NK-92 treated with Interleukin-12 subunit alpha and Interleukin-12 subunit beta, amount 100 ng/mL, for 24 hours (cell line): ENCODE measurements around the gene AKIP1.
A peak's percentile ranks its signal among the peaks of the same experiment; 100 is the strongest.
"Not testable (repeated sequence)": the region's sequence is repeated elsewhere in the genome, so short reads cannot be mapped to it uniquely, and the experiment has no call there.

ENCODE experiments used
- DNase-seq: peaks from one replicate; lab custom pipeline; 2025; lab: John Stamatoyannopoulos, UW

Gene AKIP1

DNA sequence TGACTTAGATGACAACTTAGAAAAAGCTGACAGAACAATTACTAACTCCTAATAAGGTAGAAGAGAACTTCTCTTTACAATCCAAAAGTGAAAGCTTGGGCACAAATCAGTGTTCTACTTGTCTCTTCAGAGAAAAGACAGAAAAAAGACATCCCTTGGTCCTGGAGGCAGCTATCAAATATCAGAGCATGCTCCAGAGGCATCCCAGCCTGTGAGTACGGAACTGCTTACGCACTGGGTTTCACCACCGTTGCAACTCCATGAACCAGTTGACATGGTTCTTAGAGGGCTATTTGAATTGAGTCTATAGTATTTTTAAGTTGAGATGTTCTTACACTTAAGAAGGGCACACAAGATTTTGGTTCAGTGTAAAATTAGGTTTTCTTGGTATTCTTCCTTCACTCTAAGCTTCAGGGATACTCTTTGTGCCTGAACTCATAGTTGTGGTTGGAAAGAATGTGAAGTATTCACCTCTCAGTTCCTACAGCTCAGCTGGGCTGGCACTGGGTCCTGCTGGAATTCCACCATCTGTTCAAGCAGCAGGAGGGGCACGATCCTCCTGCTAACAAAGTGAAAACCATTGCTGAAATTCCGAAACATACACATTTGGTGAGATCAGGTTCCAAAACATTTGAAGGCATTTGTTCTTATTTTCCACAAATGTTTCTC is 6.3 kb downstream of the AKIP1 start:
- no peak for DNase-seq

- no peak for DNase-seq
Measured at GRCh38 chr11:8922691-8923090, 11.7 kb downstream of the AKIP1 start.

DNA sequence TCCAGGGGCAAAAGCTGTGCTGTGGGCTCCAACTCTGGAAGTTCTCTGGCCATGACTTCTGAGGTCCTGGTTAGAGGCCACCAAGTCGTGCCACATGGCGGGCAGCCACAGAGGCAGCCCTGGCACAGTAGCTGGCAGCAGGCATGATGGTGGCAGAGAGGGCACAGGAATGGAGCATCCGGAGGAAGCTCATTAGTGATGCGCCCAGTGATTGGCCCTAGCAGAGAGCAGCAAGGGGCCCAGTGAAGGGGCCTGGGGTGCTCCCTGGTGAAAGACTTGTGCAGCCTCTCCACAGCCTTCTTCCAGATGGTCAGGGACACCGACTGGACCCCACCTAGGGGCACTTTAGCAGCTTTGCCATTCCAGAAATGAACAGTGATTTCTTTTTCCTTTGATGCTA is 14.7 kb downstream of the AKIP1 start:
- DNase-seq, result no peak

DNA sequence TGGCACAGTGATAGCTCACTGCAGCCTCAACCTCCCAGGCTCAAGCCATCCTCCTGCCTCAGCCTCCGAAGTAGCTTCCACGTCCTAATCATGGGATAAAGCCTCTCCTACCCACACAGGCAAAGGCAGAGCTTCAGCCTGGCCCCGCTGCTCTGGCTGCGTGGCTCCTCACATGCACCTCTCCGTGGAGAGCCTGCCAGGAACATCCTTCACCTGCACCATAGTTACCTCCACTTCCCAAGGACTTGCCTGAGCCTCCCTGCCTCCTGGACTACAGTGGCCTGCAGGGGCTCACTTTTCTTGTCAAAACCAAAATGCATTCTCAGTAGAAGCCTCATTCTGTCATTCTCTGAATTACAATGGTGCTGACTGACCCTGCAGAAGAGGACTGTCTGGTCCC is 15.2 kb downstream of the AKIP1 start:
- DNase-seq, result no peak

- no peak for DNase-seq
Measured at GRCh38 chr11:8927233-8927632, 16.2 kb downstream of the AKIP1 start.

GRCh38 chr11:8928205-8928604 is 17.2 kb downstream of the AKIP1 start:
- DNase-seq, result no peak

DNA sequence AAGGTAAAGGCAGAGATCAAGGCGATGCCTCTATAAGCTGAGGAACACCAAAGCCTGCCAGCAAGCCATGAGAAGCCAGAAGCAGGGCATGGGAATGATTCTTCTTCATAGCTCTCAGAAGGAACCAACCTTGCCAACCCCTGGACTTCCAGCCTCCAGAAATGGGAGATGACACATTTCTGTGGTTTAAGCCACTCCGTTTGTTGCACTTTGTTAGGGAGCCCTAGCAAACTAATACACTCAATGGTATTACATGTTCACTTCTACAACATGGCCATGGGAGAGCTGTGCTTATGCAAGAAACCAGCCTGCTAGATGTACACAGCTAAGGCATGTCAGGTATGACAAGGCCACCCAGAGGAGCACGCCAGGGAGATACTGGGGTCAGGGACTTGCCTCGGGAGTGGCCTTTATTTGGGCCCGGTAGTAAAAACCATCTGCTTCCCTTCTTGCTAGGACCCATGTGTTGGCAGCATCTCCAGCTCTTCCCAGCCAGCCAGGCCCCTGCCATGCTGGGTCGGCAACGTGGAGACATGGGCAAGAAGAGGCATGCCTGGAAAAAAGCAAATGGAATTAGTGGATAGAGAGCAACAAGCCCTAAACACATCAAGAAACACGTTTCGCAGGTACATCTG is 18.1 kb downstream of the AKIP1 start:
- no peak for DNase-seq

GRCh38 chr11:8930456-8931175 is 19.6 kb downstream of the AKIP1 start:
- DNase-seq, result no peak

- DNase-seq, result no peak
Measured at GRCh38 chr11:8932564-8933180, 21.7 kb downstream of the AKIP1 start, which contains the start of gene C11orf16. Gene C11orf16, minus strand, starts transcription at chr11:8932947. Its CDS starts 639 bp downstream, at chr11:8932308.

DNA sequence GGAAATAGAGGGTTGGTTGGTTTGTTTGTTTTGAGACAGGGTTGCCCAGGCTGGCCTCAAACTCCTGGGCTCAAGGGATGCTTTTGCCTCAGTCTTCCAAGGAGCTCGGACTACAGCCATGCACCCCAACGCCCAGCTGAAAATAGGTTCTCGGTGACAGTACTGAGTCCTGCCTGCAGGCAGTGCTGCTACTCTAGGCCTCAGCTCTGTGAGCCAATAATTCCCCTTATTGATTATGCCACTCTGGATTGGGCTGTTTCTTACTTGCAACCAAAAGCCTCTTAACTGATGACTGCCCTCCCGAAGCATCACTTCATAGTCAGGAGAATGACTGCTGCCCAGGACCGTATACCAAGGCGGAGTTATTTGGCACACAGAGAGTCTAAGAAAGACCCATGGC is 22.9 kb downstream of the AKIP1 start:
- DNase-seq, result no peak

DNA sequence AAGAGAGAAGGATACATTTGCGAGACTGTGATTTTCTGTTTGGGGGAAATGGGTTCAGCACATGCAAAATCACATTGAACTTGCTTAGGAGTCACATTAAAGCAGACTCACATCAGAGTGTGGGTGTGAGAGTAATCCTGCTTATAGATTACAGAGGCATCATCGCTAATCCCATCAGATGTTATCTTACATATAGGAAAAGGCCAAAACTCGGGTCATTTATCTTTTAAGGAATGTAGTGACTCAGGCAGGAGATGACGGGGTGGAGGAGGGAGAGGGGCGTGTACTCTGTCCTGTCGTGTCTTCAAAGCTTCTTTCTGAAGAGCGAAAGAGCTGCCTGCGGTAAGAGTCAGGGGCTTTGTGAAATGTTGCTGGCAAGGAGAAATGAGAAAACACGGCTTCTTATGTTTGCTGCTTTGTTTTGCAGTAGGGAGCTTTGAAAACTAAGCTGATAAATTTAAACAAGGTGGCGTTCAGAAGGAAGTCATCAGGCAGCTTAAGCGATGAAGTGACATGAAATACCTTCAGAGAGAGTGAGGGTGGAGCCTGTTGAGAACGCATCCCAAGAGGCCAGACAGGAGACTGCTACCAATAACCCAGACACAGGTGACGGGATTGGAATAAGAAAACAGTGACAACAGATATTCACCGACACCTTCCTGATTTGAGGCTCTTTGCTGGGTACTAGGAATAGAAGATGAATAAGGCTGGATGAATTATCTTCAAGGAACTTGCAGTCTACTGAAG is 23.9 kb downstream of the AKIP1 start:
- DNase-seq, result no peak

GRCh38 chr11:8935789-8936188 is 24.8 kb downstream of the AKIP1 start:
- not testable (repeated sequence) for DNase-seq

- no peak for DNase-seq
Measured at GRCh38 chr11:8937159-8937558, 26.2 kb downstream of the AKIP1 start.

GRCh38 chr11:8937659-8938058 is 26.7 kb downstream of the AKIP1 start:
- no peak for DNase-seq

DNA sequence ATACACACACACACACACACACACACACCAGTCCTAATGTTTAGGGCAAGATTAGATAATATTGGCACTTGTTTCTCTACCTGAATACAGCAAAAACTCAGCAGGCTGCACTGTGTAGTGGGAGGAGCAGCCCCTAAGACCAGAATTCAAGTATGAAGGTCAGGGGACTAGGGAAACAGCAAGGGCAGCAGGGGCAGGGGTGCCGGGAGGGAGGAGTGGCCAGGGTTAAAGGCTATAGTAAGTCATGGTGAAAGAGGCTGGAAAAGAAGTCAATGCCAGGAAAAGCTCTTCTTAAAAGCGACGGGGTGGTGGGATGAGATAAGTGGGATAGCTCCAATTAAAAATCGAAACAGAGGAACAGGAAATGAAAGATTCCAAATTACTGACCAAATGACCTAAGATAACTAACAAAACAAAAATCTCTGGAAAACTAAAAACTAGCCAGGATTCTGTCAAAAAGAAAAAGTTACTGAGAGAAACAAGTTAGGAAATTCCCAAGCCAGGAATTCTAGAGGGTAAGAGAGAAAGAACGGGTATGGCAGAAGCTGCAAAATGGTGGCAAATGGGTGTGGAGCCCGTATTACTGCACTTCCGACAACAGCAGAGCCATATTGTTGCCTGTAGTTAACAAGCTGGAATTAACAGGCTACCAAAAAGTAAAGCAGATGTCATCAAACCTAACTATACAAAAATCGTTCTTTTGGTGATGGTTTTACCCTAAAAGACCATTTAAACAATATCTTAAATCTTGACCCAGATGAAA is 30.5 kb downstream of the AKIP1 start:
- DNase-seq, result no peak

DNA sequence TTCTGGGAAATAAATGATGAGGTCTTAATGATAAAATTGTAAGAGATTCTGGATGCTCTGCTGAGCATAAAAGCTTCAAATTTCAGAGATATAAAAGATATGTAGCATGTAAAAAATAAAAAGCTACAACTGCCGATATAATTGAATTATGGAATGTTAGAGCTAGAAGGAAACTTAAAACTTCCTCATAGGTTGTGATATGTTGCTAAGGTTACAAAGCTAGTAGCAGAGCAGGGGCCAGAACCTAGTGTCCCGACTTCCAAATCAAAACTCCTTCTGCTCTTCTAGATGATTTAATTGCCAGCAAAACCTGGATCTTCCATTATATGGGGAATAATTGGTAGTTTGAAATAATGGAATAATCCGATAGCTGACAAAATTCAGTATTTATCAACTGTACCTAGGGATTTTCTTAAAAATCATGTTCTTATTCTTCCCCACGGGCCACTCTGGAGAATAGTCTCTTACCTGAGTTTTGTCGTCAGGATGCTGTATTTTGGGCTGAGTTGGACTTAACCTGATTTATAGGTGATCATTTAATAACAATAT is 31.6 kb downstream of the AKIP1 start, which contains the start of gene ASCL3:
Gene ASCL3 (minus strand): TSS at position 499 of the 549 bp plus-strand sequence. CDS start 4,855 bp downstream, outside the sequence.
- DNase-seq, result no peak

- no peak for DNase-seq
Measured at GRCh38 chr11:8947230-8947943, 36.4 kb downstream of the AKIP1 start.

GRCh38 chr11:8948886-8949285 is 37.9 kb downstream of the AKIP1 start:
- DNase-seq, result no peak

DNA sequence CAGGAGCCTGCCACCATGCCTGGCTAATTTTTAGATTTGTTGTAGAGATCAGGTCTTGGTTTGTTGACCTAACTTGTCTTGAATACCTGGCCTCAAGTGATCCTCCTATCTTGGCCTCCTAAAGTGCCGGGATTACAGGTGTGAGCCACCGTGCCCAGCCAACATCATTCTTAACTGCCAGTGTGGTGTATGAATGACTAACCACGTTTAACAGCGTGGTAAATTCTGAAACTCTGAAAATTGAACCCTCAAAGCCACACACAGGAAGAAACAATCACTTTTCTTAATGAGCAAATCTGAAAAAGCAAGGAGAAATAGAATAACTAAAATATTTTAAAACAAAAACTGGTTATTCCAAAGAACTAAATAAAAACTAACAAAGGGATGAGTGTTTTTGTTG is 45.9 kb downstream of the AKIP1 start:
- DNase-seq, result peak; percentile 7

GRCh38 chr11:8959546-8960166 is 48.7 kb downstream of the AKIP1 start:
- DNase-seq, result peak; percentile 5
